Smooth muscle cell of bladder (primary cell): ENCODE results near the gene FCER1G. TPM values are rescaled to one million over a fixed set of nuclear protein-coding genes. Genes with fewer than 3 reads are reported as not detected.

Experiments used
- total RNA-seq: library from RNA; depleted of rRNA; stranded (reverse); fragments of >200 nt; gene quantifications from 2 replicates; pipeline ENCODE4 v1.2.3, GENCODE V29; 2014

The FCER1G gene
- total RNA-seq = not detected in 2 replicates

DNA sequence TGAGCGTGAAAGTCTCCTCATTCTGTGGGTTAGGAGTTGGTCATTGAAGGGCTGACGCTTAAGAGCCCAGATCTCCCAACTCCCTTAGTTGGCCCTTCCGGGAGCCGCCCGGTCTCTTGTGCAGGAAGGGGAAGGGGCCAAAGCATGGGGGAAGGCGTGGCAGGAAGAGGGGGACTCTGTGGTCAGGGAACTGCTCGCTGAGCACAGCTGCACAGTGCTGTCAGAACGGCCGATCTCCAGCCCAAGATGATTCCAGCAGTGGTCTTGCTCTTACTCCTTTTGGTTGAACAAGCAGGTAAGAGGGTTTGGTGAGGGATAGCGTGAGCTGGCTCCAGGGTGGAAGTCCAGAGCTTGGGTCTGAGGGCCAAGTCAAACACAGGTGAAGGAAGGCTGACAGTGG, at the start of gene FCER1G:
TSS of gene FCER1G (plus strand) at position 220 of the 400 bp plus-strand sequence. CDS start at position 247, 27 bp downstream.

DNA sequence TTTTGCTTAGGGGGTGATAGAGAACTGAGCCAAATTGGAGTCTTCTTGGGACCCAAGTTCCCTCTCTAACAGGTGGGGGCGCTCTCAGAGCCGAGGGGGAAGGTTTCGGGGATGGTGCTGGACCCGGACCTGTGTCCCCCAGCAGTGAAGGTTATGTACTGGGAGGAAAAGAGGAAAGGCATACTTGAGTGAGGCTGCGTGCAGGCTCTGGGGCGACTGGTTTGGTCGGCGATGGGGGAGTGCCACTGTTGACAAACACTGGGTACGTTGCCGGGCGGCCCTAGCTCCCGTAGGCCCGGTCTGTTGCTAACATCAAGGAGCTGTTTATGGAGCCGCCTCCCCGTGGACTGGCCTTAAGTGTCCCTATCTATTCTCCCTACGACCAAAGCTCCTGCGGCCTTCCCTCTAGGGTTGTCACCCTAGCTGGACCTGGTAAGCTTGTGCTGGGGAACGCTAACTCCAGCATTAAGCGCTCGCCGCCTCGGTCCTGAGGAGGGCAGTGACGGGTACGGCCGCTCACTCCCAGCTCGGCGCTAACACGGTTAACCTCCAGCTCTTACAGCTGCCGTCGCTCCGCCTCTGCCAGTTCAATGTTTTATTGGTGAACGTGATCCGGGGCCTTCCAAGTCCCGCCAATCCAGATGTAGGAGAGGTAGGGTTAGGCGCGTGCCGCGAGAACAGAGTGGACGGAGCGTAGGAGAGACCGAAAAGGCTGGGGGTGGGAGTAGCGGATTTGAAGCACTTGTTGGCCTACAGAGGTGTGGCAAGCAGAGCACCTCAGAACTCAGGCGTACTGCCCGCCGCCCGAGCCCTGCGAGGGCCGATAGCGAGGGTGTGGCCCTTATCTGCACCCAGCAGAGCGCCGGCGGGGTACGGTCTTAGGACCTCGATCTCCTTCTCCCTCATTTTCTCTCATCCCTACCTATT, 49.1 kb upstream of the FCER1G start, which contains the start of gene PPOX:
TSS of gene PPOX (plus strand) at position 685 of the 927 bp plus-strand sequence. CDS start 422 bp downstream, outside the sequence.

GRCh38 chr1:161177112-161177935, 37.8 kb upstream of the FCER1G start, which contains the start of gene B4GALT3:
Gene B4GALT3 (minus strand): TSS chr1:161177507. CDS start chr1:161176060, 1,447 bp downstream.

DNA sequence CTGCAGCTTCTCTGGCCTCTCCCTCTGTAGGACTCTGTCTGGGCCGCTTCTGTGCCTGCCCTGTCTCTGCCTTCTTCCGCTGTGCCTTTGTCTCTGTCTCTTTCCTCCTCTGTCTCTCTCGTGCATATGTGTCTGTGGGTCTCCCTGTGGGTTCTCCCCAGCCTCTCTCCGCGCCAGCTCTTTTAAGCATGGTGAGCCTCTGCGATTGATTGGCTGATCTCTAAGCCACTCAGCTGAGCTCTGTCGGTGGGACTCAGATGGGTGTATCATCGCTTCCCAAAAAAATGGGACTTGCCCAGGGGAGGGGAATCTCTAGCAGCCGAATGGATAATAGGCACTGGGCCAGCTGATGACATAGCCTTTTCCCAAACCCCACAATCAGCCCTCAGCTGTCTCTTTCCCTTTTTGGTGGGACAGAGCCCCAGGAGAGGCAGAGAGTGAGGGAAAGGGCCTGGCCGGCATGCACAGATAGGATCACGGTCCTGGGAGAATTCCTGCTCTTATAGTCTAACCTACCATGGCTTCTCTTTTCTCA, 16.1 kb upstream of the FCER1G start, which contains the start of gene ADAMTS4:
TSS of gene ADAMTS4 (minus strand) at position 158 of the 535 bp plus-strand sequence. CDS start 427 bp downstream, outside the sequence.

DNA sequence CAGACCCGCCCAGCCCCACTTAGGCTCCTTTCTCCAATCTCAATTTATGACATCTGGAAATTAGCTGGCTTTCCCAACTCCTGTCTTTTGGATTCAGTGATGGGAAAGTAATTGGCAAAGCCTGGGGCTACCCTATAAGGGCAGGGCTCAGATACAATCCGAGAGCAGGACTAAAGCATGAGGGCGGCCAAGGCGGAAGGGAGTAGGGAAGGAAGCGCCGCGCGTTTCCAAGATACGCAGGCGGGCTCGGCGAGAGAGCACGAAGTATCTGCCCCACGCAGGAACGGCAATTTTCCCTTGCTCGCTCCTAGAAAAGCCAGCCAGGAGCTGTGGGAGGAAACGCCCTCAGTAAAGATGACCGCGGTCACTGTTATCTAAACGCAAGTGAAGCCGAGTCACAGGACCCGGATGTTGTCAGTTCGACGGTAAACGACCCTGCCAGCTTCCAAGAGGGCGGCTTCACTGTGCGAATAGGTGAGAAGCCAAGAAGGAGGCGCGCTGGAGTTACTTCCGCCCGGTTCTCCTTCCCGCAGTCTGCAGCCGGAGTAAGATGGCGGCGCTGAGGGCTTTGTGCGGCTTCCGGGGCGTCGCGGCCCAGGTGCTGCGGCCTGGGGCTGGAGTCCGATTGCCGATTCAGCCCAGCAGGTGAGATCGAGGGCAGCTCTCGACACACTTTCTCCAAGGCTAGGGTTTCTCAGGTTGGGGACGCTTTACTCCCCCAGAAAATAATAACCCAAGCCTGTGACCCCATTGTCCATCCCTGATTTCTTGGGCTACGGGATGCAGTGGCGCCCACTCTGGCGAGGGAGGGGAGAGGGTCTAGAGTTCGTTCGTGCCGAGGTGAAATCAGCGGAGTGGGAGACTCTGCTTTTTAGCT, 13.0 kb upstream of the FCER1G start, which contains the start of gene NDUFS2:
TSS of gene NDUFS2 (plus strand) at position 532 of the 877 bp plus-strand sequence. CDS start at position 551, 19 bp downstream.

GRCh38 chr1:161225534-161226319, 10.6 kb downstream of the FCER1G start, which contains the start of gene TOMM40L:
Gene TOMM40L (plus strand): TSS chr1:161226060. CDS start chr1:161226490, 430 bp downstream.

DNA sequence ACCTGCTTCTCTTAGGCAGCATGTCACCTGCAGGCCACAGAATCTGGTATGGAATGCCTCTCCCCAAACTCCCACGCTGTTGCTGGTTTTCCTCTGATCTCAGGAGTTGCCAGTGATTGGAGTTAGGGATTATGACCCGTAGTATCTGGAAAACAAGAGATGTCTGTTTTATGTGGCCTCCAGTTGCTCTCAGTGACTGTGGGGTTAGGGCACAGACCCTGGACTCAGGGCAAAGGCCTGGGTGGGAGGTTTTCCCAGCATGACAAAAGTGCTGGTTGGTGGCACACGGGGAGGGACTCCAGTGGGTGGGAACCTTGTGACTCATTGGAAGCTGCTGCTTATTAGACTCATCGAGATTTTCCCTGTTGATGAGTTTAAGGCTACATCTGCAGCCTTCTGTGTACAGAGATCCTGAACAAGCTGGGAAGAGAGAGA, 23.0 kb downstream of the FCER1G start, which contains the start of gene NR1I3:
TSS of gene NR1I3 (minus strand) at position 165 of the 435 bp plus-strand sequence. CDS start 1,638 bp downstream, outside the sequence.

GRCh38 chr1:161258439-161259344, 43.6 kb downstream of the FCER1G start, which contains the start of gene PCP4L1:
Gene PCP4L1 (plus strand): TSS chr1:161258745. CDS start chr1:161258975, 230 bp downstream.

Other genes with a start within 250 kb of the FCER1G start
- 9.2 and 20.9 TPM in 2 replicates for gene F11R, start 194.1 kb upstream of the FCER1G start, total RNA-seq
- 16.9 and 27.3 TPM in 2 replicates for gene TSTD1, start 176.3 kb upstream of the FCER1G start, total RNA-seq
- gene USF1, start 169.3 kb upstream of the FCER1G start, total RNA-seq = 88.4 and 102 TPM in 2 replicates
- gene ARHGAP30, start 145.4 kb upstream of the FCER1G start, total RNA-seq = under 0.01 TPM in 1 of 2 replicates, not detected in the other
- gene NECTIN4, start 125.7 kb upstream of the FCER1G start, total RNA-seq = 0.28 and 0.37 TPM in 2 replicates
- gene KLHDC9, start 116.9 kb upstream of the FCER1G start, total RNA-seq = 1.2 and 1.8 TPM in 2 replicates
- gene PFDN2, start 97.3 kb upstream of the FCER1G start, total RNA-seq = 39.5 and 56.8 TPM in 2 replicates
- gene NIT1, start 97.2 kb upstream of the FCER1G start, total RNA-seq = 16.2 and 17.2 TPM in 2 replicates
- gene DEDD, start 82.6 kb upstream of the FCER1G start, total RNA-seq = 16.9 and 24.5 TPM in 2 replicates
- gene UFC1, start 61.3 kb upstream of the FCER1G start, total RNA-seq = 117 and 125 TPM in 2 replicates
- 4.7 and 5.1 TPM in 2 replicates for gene USP21, start 55.8 kb upstream of the FCER1G start, total RNA-seq
- gene PPOX, start 48.9 kb upstream of the FCER1G start, total RNA-seq = 8.1 and 10.4 TPM in 2 replicates
- gene B4GALT3, start 37.8 kb upstream of the FCER1G start, total RNA-seq = 11.2 and 16.7 TPM in 2 replicates
- 2.3 and 4.0 TPM in 2 replicates for gene ADAMTS4, start 16.2 kb upstream of the FCER1G start, total RNA-seq
- gene NDUFS2, start 12.9 kb upstream of the FCER1G start, total RNA-seq = 157 and 173 TPM in 2 replicates
- not detected in 2 replicates for gene APOA2, start 8.3 kb downstream of the FCER1G start, total RNA-seq
- 6.5 and 8.3 TPM in 2 replicates for gene TOMM40L, start 10.8 kb downstream of the FCER1G start, total RNA-seq
- not detected in 2 replicates for gene NR1I3, start 22.9 kb downstream of the FCER1G start, total RNA-seq
- not detected in 2 replicates for gene PCP4L1, start 43.5 kb downstream of the FCER1G start, total RNA-seq
- 0.55 and 0.71 TPM in 2 replicates for gene MPZ, start 94.7 kb downstream of the FCER1G start, total RNA-seq
- 13.5 and 17.0 TPM in 2 replicates for gene SDHC, start 99.1 kb downstream of the FCER1G start, total RNA-seq
- gene CFAP126, start 152.6 kb downstream of the FCER1G start, total RNA-seq = not detected in 2 replicates